ENCODE results near the gene CFTR.
"Not testable (repeated sequence)": the region's sequence is repeated elsewhere in the genome, so short reads cannot be mapped to it uniquely, and the experiment has no call there.

Gene CFTR

GRCh38 chr7:117502331-117502730, 22.5 kb downstream of the CFTR start:
- no peak for DNase-seq

GRCh38 chr7:117505238-117505637, 25.4 kb downstream of the CFTR start:
- no peak for DNase-seq

- no peak for DNase-seq
Observed at GRCh38 chr7:117508676-117509075, 28.9 kb downstream of the CFTR start.

- not testable (repeated sequence) for DNase-seq
Observed at GRCh38 chr7:117517194-117517593, 37.4 kb downstream of the CFTR start.

GRCh38 chr7:117530390-117530789, 50.6 kb downstream of the CFTR start:
- no peak for DNase-seq

- no peak for DNase-seq
Observed at GRCh38 chr7:117531595-117532244, 51.9 kb downstream of the CFTR start.

GRCh38 chr7:117538053-117538452, 58.2 kb downstream of the CFTR start:
- DNase-seq = no peak

- DNase-seq = no peak
Observed at GRCh38 chr7:117544061-117544460, 64.2 kb downstream of the CFTR start.

- no peak for DNase-seq
Observed at GRCh38 chr7:117548035-117548434, 68.2 kb downstream of the CFTR start.

- no peak for DNase-seq
Observed at GRCh38 chr7:117550625-117551024, 70.8 kb downstream of the CFTR start.

GRCh38 chr7:117552660-117553059, 72.8 kb downstream of the CFTR start:
- no peak for DNase-seq

- DNase-seq = no peak
Observed at GRCh38 chr7:117555260-117555659, 75.4 kb downstream of the CFTR start.

- DNase-seq = no peak
Observed at GRCh38 chr7:117559391-117559790, 79.6 kb downstream of the CFTR start.

- no peak for DNase-seq
Observed at GRCh38 chr7:117560030-117560429, 80.2 kb downstream of the CFTR start.

- no peak for DNase-seq
Observed at GRCh38 chr7:117562759-117563158, 82.9 kb downstream of the CFTR start.

GRCh38 chr7:117564080-117564479, 84.3 kb downstream of the CFTR start:
- DNase-seq = no peak

- no peak for DNase-seq
Observed at GRCh38 chr7:117564627-117565026, 84.8 kb downstream of the CFTR start.

GRCh38 chr7:117565226-117565625, 85.4 kb downstream of the CFTR start:
- no peak for DNase-seq

- DNase-seq = no peak
Observed at GRCh38 chr7:117567781-117568180, 88.0 kb downstream of the CFTR start.

- no peak for DNase-seq
Observed at GRCh38 chr7:117572856-117573620, 93.2 kb downstream of the CFTR start.

GRCh38 chr7:117581424-117581823, 101.6 kb downstream of the CFTR start:
- DNase-seq = no peak

- DNase-seq = no peak
Observed at GRCh38 chr7:117582219-117582704, 102.4 kb downstream of the CFTR start.

- no peak for DNase-seq
Observed at GRCh38 chr7:117587931-117588330, 108.1 kb downstream of the CFTR start.

- DNase-seq = no peak
Observed at GRCh38 chr7:117588352-117588794, 108.5 kb downstream of the CFTR start.

All from inflammatory macrophage treated with lipopolysaccharide for 4 hours (primary cell).